Measurements from ENCODE around the gene TCEAL8. TPM values are rescaled to one million over a fixed set of nuclear protein-coding genes. Genes with fewer than 3 reads are reported as not detected.

Gene TCEAL8
- total RNA-seq, 2 experiments from 2014 or later = 32.4 to 35.4 TPM

DNA sequence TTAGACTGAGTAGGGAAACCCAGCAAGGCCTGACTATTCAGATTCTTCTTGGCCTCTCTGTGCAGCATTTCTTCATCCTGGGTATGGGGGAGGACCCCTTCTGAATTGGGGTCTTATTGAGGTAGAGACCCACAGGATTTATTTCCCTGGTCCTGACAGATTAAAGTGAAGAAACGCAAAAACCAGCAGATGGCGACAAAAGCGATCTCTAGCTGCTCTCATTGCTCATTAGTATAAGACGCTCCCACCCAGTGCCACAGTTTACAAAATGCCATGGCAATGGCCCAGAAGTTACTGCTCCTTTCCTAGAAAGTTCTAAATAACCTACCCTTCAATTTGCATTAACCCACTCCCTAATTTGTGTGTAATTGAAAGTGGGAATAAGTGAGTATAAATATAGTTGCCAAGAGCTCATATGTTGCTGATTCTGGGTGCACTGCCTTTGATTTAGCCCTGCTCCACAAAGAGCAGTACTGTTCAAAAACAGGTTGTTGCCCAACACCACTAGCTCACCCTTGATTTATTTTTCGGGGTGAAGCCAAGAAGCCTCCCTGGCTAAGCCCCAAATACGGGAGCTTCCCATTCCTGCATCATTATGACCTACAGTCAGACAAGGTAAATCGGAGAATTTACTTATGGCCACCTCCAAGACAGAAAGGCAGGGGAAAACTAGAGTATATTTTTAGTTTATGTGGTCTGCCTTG lies 43.8 kb downstream of the TCEAL8 start:
- DNase-seq = peak; percentile 62
- no peak overlapping the region for H3K4me3 Mint-ChIP-seq
- no peaks in the 10 kb centered on the region for H3K9me3 Mint-ChIP-seq (ENCODE audit: insufficient read depth)
- peak; percentile 31 for ATAC-seq
- ChIA-PET CTCF (interaction anchor here (0.6 to 2.4 kb wide), 20 partner anchors 9 to 318 kb away, joined by 3 to 21 read pairs (median 3); partner anchors contain the start of gene TCEAL8), POLR2A (no interaction called here)
- peaks cover 4% of the 10 kb centered on the region for H3K27me3 Mint-ChIP-seq (ENCODE audit: low read depth)
- peaks cover 6% of the 10 kb centered on the region for H3K4me1 Mint-ChIP-seq (ENCODE audit: low read depth)
- no peak overlapping the region for H3K27ac Mint-ChIP-seq
- no peaks in the 10 kb centered on the region for H3K36me3 Mint-ChIP-seq (ENCODE audit: low read depth)

DNA sequence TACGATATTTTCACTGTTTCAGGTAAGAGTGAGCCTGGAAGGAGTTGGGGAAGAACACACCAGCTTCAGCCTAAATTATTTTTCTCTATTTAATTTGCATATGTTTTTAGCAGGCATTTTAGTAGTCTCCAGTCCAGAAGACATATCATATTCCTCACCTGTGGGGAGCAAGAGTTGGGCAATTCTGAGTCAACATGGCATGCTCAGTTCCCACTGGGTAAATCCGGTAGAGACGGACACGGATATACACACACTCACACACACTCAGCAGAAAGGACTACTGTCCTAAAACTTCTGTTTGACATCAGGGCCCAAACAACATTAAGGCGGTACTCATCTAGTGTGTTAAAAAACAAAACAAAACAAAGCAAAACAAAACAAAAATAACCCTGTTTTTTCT lies 44.9 kb downstream of the TCEAL8 start:
- ChIA-PET CTCF (interaction anchor here (0.7 to 2.4 kb wide), 5 partner anchors 36 to 254 kb away, joined by 3 to 21 read pairs (median 5); no protein-coding TSS in a partner anchor), POLR2A (no interaction called here)
- H3K9me3 Mint-ChIP-seq (ENCODE audit: insufficient read depth) = no peaks in the 10 kb centered on the region
- peaks cover 6% of the 10 kb centered on the region for H3K4me1 Mint-ChIP-seq (ENCODE audit: low read depth)
- ATAC-seq (no peak), DNase-seq (no peak)
- H3K36me3 Mint-ChIP-seq (ENCODE audit: low read depth) = no peaks in the 10 kb centered on the region
- H3K4me3 Mint-ChIP-seq = no peak overlapping the region
- H3K27me3 Mint-ChIP-seq (ENCODE audit: low read depth) = peaks cover 4% of the 10 kb centered on the region
- no peak overlapping the region for H3K27ac Mint-ChIP-seq

Other genes with a start within 250 kb of the TCEAL8 start
- gene BEX1, start 191.0 kb downstream of the TCEAL8 start, total RNA-seq = not detected
- gene NXF3, start 162.0 kb downstream of the TCEAL8 start, total RNA-seq = not detected
- 1 to 10 TPM; 8.9 to 9.0 TPM for gene BEX4, start 40.0 kb downstream of the TCEAL8 start, total RNA-seq
- not detected for gene TCEAL5, start 21.6 kb upstream of the TCEAL8 start, total RNA-seq
- 1 to 10 TPM; 4.9 to 5.3 TPM for gene BEX2, start 55.8 kb upstream of the TCEAL8 start, total RNA-seq
- not detected for gene TCEAL7, start 75.1 kb upstream of the TCEAL8 start, total RNA-seq
- gene TCEAL9, start 101.4 kb upstream of the TCEAL8 start, total RNA-seq = 1 to 10 TPM in 1 of 2 experiments, under 1 TPM in 1; 0.84 to 1.2 TPM
- 10 to 100 TPM; 11.1 to 11.3 TPM for gene BEX3, start 121.4 kb upstream of the TCEAL8 start, total RNA-seq

Measured in activated CD8-positive, alpha-beta T cell treated with anti-CD3 and anti-CD28 coated beads, Interleukin-2, amount 10 ng/mL, durations not matched to agents 7 days and 5 days (primary cell).